A673 (cell line): ENCODE data around the gene HERC4.

Experiments
- CTCF ChIP-seq: fragments of 300-800, 200-600 bp; sonication (generic); conservative IDR thresholded peaks from 2 replicates; pipeline ENCODE4 v1.5.1; 2017; ENCODE audit warnings: low read depth, mild to moderate bottlenecking, antibody characterized with exemption, low read length, moderate library complexity, mixed read lengths
- EZH2 ChIP-seq: fragments of 200-600 bp; sonication (generic); IDR thresholded peaks from 2 replicates; pipeline ENCODE4 v1.6.1; 2017; ENCODE audit warnings: borderline replicate concordance, low read depth, mild to moderate bottlenecking, mixed read lengths, antibody characterized with exemption, low read length; ENCODE audit not compliant: poor library complexity, severe bottlenecking

GRCh38 chr10:67893637-67894036, 181.4 kb downstream of the HERC4 start:
- TF ChIP-seq EZH2 = no peak
- TF ChIP-seq CTCF = no peak
